Stimulated activated CD4-positive, alpha-beta T cell treated with anti-CD3 and anti-CD28 coated beads, Interleukin-12 subunit alpha, Interleukin-12 subunit beta, amount 100 ng/mL, for 24 hours (primary cell): ENCODE results near the gene TMEM45B.
"Not testable (repeated sequence)": the region's sequence is repeated elsewhere in the genome, so short reads cannot be mapped to it uniquely, and the experiment has no call there.

Experiments
- DNase-seq, 2 experiments: peaks; one replicate each; pipeline ENCODE4 v3.0.0-alpha.2; 2020; ENCODE audit warnings: low read depth in 2 of 2

TMEM45B gene

GRCh38 chr11:129808241-129808640 lies 7.4 kb upstream of the TMEM45B start:
- not testable (repeated sequence) for DNase-seq

- DNase-seq = no peak
Observed at GRCh38 chr11:129813231-129813791, 2.3 kb upstream of the TMEM45B start.

GRCh38 chr11:129814244-129815014 lies 1.2 kb upstream of the TMEM45B start:
- DNase-seq = peak; percentile 51 to 74

- DNase-seq = no peak
Observed at GRCh38 chr11:129817534-129818051, 1.9 kb downstream of the TMEM45B start.

GRCh38 chr11:129818236-129818635 lies 2.6 kb downstream of the TMEM45B start:
- DNase-seq = not testable (repeated sequence)

- DNase-seq = no peak
Observed at GRCh38 chr11:129819237-129819636, 3.6 kb downstream of the TMEM45B start.

- DNase-seq = not testable (repeated sequence)
Observed at GRCh38 chr11:129820228-129820627, 4.6 kb downstream of the TMEM45B start.

- not testable (repeated sequence) for DNase-seq
Observed at GRCh38 chr11:129823281-129823680, 7.6 kb downstream of the TMEM45B start.

- not testable (repeated sequence) for DNase-seq
Observed at GRCh38 chr11:129823799-129824198, 8.2 kb downstream of the TMEM45B start.

GRCh38 chr11:129825380-129825779 lies 9.7 kb downstream of the TMEM45B start:
- DNase-seq = no peak

GRCh38 chr11:129828301-129828836 lies 12.7 kb downstream of the TMEM45B start:
- no peak for DNase-seq

GRCh38 chr11:129829497-129829896 lies 13.8 kb downstream of the TMEM45B start:
- not testable (repeated sequence) for DNase-seq

- not testable (repeated sequence) for DNase-seq
Observed at GRCh38 chr11:129831227-129831626, 15.6 kb downstream of the TMEM45B start.

- DNase-seq = not testable (repeated sequence)
Observed at GRCh38 chr11:129833260-129833659, 17.6 kb downstream of the TMEM45B start.

- DNase-seq = not testable (repeated sequence)
Observed at GRCh38 chr11:129836423-129836891, 20.8 kb downstream of the TMEM45B start.

- DNase-seq = no peak
Observed at GRCh38 chr11:129836979-129837378, 21.3 kb downstream of the TMEM45B start.

- no peak for DNase-seq
Observed at GRCh38 chr11:129840236-129840635, 24.6 kb downstream of the TMEM45B start.

- DNase-seq = no peak
Observed at GRCh38 chr11:129842138-129842537, 26.5 kb downstream of the TMEM45B start.

GRCh38 chr11:129846508-129847335 lies 31.1 kb downstream of the TMEM45B start:
- DNase-seq = no peak

GRCh38 chr11:129847361-129847760 lies 31.7 kb downstream of the TMEM45B start:
- not testable (repeated sequence) for DNase-seq

- DNase-seq = no peak
Observed at GRCh38 chr11:129849447-129850130, 33.9 kb downstream of the TMEM45B start.
